HEK293 (cell line): ENCODE measurements around the gene SERINC4.
A peak's percentile ranks its signal among the peaks of the same experiment; 100 is the strongest.

Source experiments
- FEZF1 ChIP-seq: fragments of 450-650 bp; formaldehyde crosslinking; IDR thresholded peaks from 2 replicates; pipeline ENCODE4 v1.5.1; 2016; ENCODE audit warnings: missing biosample characterization, missing genetic modification characterization
- GFI1B ChIP-seq: fragments of 450-650 bp; formaldehyde crosslinking; IDR thresholded peaks from 2 replicates; pipeline ENCODE4 v1.5.1; 2016; ENCODE audit warnings: missing biosample characterization, missing genetic modification characterization
- GLI2 ChIP-seq: fragments of 450-650 bp; formaldehyde crosslinking; IDR thresholded peaks from 2 replicates; pipeline ENCODE4; 2017; ENCODE audit warnings: missing biosample characterization, missing genetic modification characterization, low read depth, borderline replicate concordance
- GLI4 ChIP-seq: fragments of 450-650 bp; formaldehyde crosslinking; IDR thresholded peaks from 2 replicates; pipeline ENCODE4 v1.5.1; 2016; ENCODE audit warnings: missing biosample characterization, missing genetic modification characterization
- GLIS1 ChIP-seq: fragments of 450-650 bp; formaldehyde crosslinking; IDR thresholded peaks from 2 replicates; pipeline ENCODE4 v1.5.1; 2016; ENCODE audit warnings: missing biosample characterization, missing genetic modification characterization
- GLIS2 ChIP-seq: fragments of 450-650 bp; formaldehyde crosslinking; IDR thresholded peaks from 2 replicates; pipeline ENCODE4 v1.5.1; 2016; ENCODE audit warnings: missing biosample characterization, missing genetic modification characterization
- KLF9 ChIP-seq: fragments of 450-650 bp; formaldehyde crosslinking; IDR thresholded peaks from 2 replicates; pipeline ENCODE4 v1.5.1; 2016; ENCODE audit warnings: missing biosample characterization, missing genetic modification characterization, low read depth
- OSR2 ChIP-seq: fragments of 450-650 bp; formaldehyde crosslinking; IDR thresholded peaks from 2 replicates; pipeline ENCODE4 v1.5.1; 2016; ENCODE audit warnings: missing biosample characterization, missing genetic modification characterization
- PRDM1 ChIP-seq: fragments of 450-650 bp; formaldehyde crosslinking; IDR thresholded peaks from 2 replicates; pipeline ENCODE4; 2016; ENCODE audit warnings: missing biosample characterization, missing genetic modification characterization
- RBAK ChIP-seq: fragments of 450-650 bp; formaldehyde crosslinking; IDR thresholded peaks from 2 replicates; pipeline ENCODE4 v1.5.1; 2016; ENCODE audit warnings: missing biosample characterization, missing genetic modification characterization
- REPIN1 ChIP-seq: fragments of 450-650 bp; formaldehyde crosslinking; IDR thresholded peaks from 2 replicates; pipeline ENCODE4 v1.5.1; 2017; ENCODE audit warnings: missing biosample characterization, missing genetic modification characterization, low read depth
- SP2 ChIP-seq: fragments of 450-650 bp; formaldehyde crosslinking; IDR thresholded peaks from 2 replicates; pipeline ENCODE4 v1.5.1; 2016; ENCODE audit warnings: missing biosample characterization, missing genetic modification characterization
- ZBTB11 ChIP-seq: fragments of 450-650 bp; formaldehyde crosslinking; conservative IDR thresholded peaks from 2 replicates; pipeline ENCODE4 v1.5.1; 2016; ENCODE audit warnings: low read depth, missing biosample characterization, missing genetic modification characterization
- ZBTB8A ChIP-seq: fragments of 450-650 bp; formaldehyde crosslinking; IDR thresholded peaks from 2 replicates; pipeline ENCODE4 v1.5.1; 2016; ENCODE audit warnings: missing biosample characterization, missing genetic modification characterization
- ZNF112 ChIP-seq: fragments of 450-650 bp; formaldehyde crosslinking; IDR thresholded peaks from 2 replicates; pipeline ENCODE4 v1.5.0; 2017; ENCODE audit warnings: missing biosample characterization, missing genetic modification characterization
- ZNF114 ChIP-seq: fragments of 450-650 bp; formaldehyde crosslinking; IDR thresholded peaks from 2 replicates; pipeline ENCODE4 v1.5.0; 2017; ENCODE audit warnings: missing biosample characterization, missing genetic modification characterization
- ZNF169 ChIP-seq: fragments of 450-650 bp; formaldehyde crosslinking; IDR thresholded peaks from 2 replicates; pipeline ENCODE4 v1.5.1; 2016; ENCODE audit warnings: missing biosample characterization, missing genetic modification characterization
- ZNF184 ChIP-seq: fragments of 450-650 bp; IDR thresholded peaks from 2 replicates; pipeline ENCODE4 v1.5.1; 2018; ENCODE audit warnings: missing biosample characterization, mild to moderate bottlenecking, missing genetic modification characterization
- ZNF23 ChIP-seq: fragments of 450-650 bp; formaldehyde crosslinking; IDR thresholded peaks from 2 replicates; pipeline ENCODE4 v1.5.1; 2016; ENCODE audit warnings: missing biosample characterization, missing genetic modification characterization, borderline replicate concordance
- ZNF292 ChIP-seq: fragments of 450-650 bp; formaldehyde crosslinking; IDR thresholded peaks from 2 replicates; pipeline ENCODE4 v1.5.1; 2016; ENCODE audit warnings: low read depth, missing biosample characterization, missing genetic modification characterization, borderline replicate concordance
- ZNF350 ChIP-seq: fragments of 450-650 bp; formaldehyde crosslinking; IDR thresholded peaks from 2 replicates; pipeline ENCODE4 v1.5.0; 2017; ENCODE audit warnings: missing biosample characterization, mild to moderate bottlenecking, missing genetic modification characterization
- ZNF362 ChIP-seq: fragments of 450-650 bp; formaldehyde crosslinking; IDR thresholded peaks from 2 replicates; pipeline ENCODE4 v1.5.1; 2016; ENCODE audit warnings: missing biosample characterization, missing genetic modification characterization
- ZNF366 ChIP-seq: fragments of 450-650 bp; formaldehyde crosslinking; conservative IDR thresholded peaks from 2 replicates; pipeline ENCODE4 v1.5.1; 2016; ENCODE audit warnings: missing biosample characterization, missing genetic modification characterization
- ZNF433 ChIP-seq: fragments of 450-650 bp; formaldehyde crosslinking; IDR thresholded peaks from 2 replicates; pipeline ENCODE4 v1.5.1; 2016; ENCODE audit warnings: missing biosample characterization, missing genetic modification characterization, low read depth
- ZNF48 ChIP-seq: fragments of 450-650 bp; formaldehyde crosslinking; IDR thresholded peaks from 2 replicates; pipeline ENCODE4 v1.5.1; 2016; ENCODE audit warnings: missing biosample characterization, missing genetic modification characterization
- ZNF510 ChIP-seq: fragments of 450-650 bp; formaldehyde crosslinking; IDR thresholded peaks from 2 replicates; pipeline ENCODE4 v1.5.1; 2018; ENCODE audit warnings: mild to moderate bottlenecking, missing genetic modification characterization, missing biosample characterization; ENCODE audit not compliant: insufficient replicate concordance
- ZNF513 ChIP-seq: fragments of 450-650 bp; IDR thresholded peaks from 2 replicates; pipeline ENCODE4 v1.5.1; 2018; ENCODE audit warnings: missing biosample characterization, missing genetic modification characterization
- ZNF529 ChIP-seq: fragments of 450-650 bp; formaldehyde crosslinking; IDR thresholded peaks from 2 replicates; pipeline ENCODE4 v1.5.1; 2017; ENCODE audit warnings: missing genetic modification characterization, missing biosample characterization; ENCODE audit not compliant: insufficient replicate concordance
- ZNF571 ChIP-seq: fragments of 450-650 bp; formaldehyde crosslinking; IDR thresholded peaks from 2 replicates; pipeline ENCODE4 v1.5.0; 2017; ENCODE audit warnings: missing biosample characterization, missing genetic modification characterization
- ZNF645 ChIP-seq: fragments of 450-650 bp; formaldehyde crosslinking; IDR thresholded peaks from 2 replicates; pipeline ENCODE4; 2016; ENCODE audit warnings: missing biosample characterization, missing genetic modification characterization
- ZNF704 ChIP-seq: fragments of 450-650 bp; formaldehyde crosslinking; IDR thresholded peaks from 2 replicates; pipeline ENCODE4 v1.5.1; 2016; ENCODE audit warnings: missing biosample characterization, missing genetic modification characterization
- ZSCAN5A ChIP-seq: fragments of 450-650 bp; formaldehyde crosslinking; IDR thresholded peaks from 2 replicates; pipeline ENCODE4 v1.5.1; 2016; ENCODE audit warnings: missing biosample characterization, missing genetic modification characterization

SERINC4 gene

GRCh38 chr15:43777267-43777914 is 22.6 kb downstream of the SERINC4 start (continued):
- TF ChIP-seq ZBTB11 (no peak; the same call in 1 of the 2 replicates), KLF9 (tag by site-specific recombination) (no peak), ZNF362 (tag by site-specific recombination) (no peak), GLIS2 (tag by site-specific recombination) (no peak), GLI4 (tag by site-specific recombination) (no peak), ZNF704 (tag by site-specific recombination) (no peak), ZNF571 (no peak), ZBTB8A (tag by site-specific recombination) (peak; percentile 84), ZNF350 (tag by site-specific recombination) (no peak), FEZF1 (tag by site-specific recombination) (no peak), ZNF48 (tag by site-specific recombination) (no peak), ZSCAN5A (tag by site-specific recombination) (no peak), ZNF23 (tag by site-specific recombination) (no peak), ZNF510 (tag by site-specific recombination) (no peak), ZNF529 (no peak), PRDM1 (tag by site-specific recombination) (peak; percentile 91), GLIS1 (tag by site-specific recombination) (no peak), ZNF513 (tag by site-specific recombination) (no peak), ZNF112 (tag by site-specific recombination) (no peak), ZNF366 (tag by site-specific recombination) (no peak), RBAK (tag by site-specific recombination) (no peak), ZNF645 (tag by site-specific recombination) (no peak), ZNF184 (tag by site-specific recombination) (no peak), SP2 (tag by site-specific recombination) (peak; percentile 69), ZNF169 (no peak), ZNF433 (no peak), GFI1B (tag by site-specific recombination) (no peak), REPIN1 (tag by site-specific recombination) (no peak), OSR2 (no peak), GLI2 (no peak), ZNF114 (tag by site-specific recombination) (no peak), ZNF292 (tag by site-specific recombination) (no peak)
